Measurements from ENCODE around the gene MYH9. TPM values are rescaled to one million over a fixed set of nuclear protein-coding genes. Genes with fewer than 3 reads are reported as not detected.

Gene MYH9
- total RNA-seq, 1 donor from 2014 or later, result 277 TPM

- DNase-seq (ENCODE audit: extremely low spot score, unreplicated experiment), result no peak
- H3K4me1 Mint-ChIP-seq (ENCODE audit: unreplicated experiment), result no peaks in the 10 kb centered on the region
- peaks cover 10% of the 10 kb centered on the region for H3K36me3 Mint-ChIP-seq
- TF ChIP-seq CTCF (conservative IDR thresholded peaks at IDR 0.05), result no peak
- no peaks in the 10 kb centered on the region for H3K9me3 Mint-ChIP-seq
- no peak overlapping the region for H3K27ac Mint-ChIP-seq
- H3K27me3 Mint-ChIP-seq, result no peaks in the 10 kb centered on the region
- no peak overlapping the region for H3K4me3 Mint-ChIP-seq
Observed at GRCh38 chr22:36302439-36303114, 85.2 kb downstream of the MYH9 start.

GRCh38 chr22:36301851-36302250 is 85.9 kb downstream of the MYH9 start:
- Mint-ChIP-seq H3K27ac (peak overlapping the region; percentile 56), H3K4me1 (ENCODE audit: unreplicated experiment) (no peaks in the 10 kb centered on the region), H3K36me3 (peaks cover 11% of the 10 kb centered on the region), H3K27me3 (no peaks in the 10 kb centered on the region), H3K4me3 (no peak overlapping the region), H3K9me3 (no peaks in the 10 kb centered on the region)
- DNase-seq (ENCODE audit: extremely low spot score, unreplicated experiment), result no peak
- TF ChIP-seq CTCF (conservative IDR thresholded peaks at IDR 0.05), result no peak

- Mint-ChIP-seq H3K4me3 (no peak overlapping the region), H3K27ac (peak overlapping the region; percentile 56), H3K27me3 (no peaks in the 10 kb centered on the region), H3K4me1 (ENCODE audit: unreplicated experiment) (no peaks in the 10 kb centered on the region), H3K9me3 (no peaks in the 10 kb centered on the region), H3K36me3 (peaks cover 11% of the 10 kb centered on the region)
- DNase-seq (ENCODE audit: extremely low spot score, unreplicated experiment), result peak; percentile 84
- TF ChIP-seq CTCF (conservative IDR thresholded peaks at IDR 0.05), result peak; percentile 98
Observed at GRCh38 chr22:36301384-36301828, 86.4 kb downstream of the MYH9 start.

GRCh38 chr22:36300396-36301212 is 87.2 kb downstream of the MYH9 start:
- Mint-ChIP-seq H3K4me1 (ENCODE audit: unreplicated experiment) (no peaks in the 10 kb centered on the region), H3K9me3 (no peaks in the 10 kb centered on the region), H3K36me3 (peaks cover 16% of the 10 kb centered on the region), H3K27ac (peak overlapping the region; percentile 56), H3K27me3 (no peaks in the 10 kb centered on the region), H3K4me3 (no peak overlapping the region)
- no peak for TF ChIP-seq CTCF (conservative IDR thresholded peaks at IDR 0.05)
- no peak for DNase-seq (ENCODE audit: extremely low spot score, unreplicated experiment)

- Mint-ChIP-seq H3K36me3 (peaks cover 17% of the 10 kb centered on the region), H3K4me3 (no peak overlapping the region), H3K27me3 (no peaks in the 10 kb centered on the region), H3K4me1 (ENCODE audit: unreplicated experiment) (no peaks in the 10 kb centered on the region), H3K27ac (no peak overlapping the region), H3K9me3 (no peaks in the 10 kb centered on the region)
- no peak for TF ChIP-seq CTCF (conservative IDR thresholded peaks at IDR 0.05)
- DNase-seq (ENCODE audit: extremely low spot score, unreplicated experiment), result no peak
Observed at GRCh38 chr22:36299911-36300310, 87.9 kb downstream of the MYH9 start.

Data from type B pancreatic cell (in vitro differentiated cells).